T47D (cell line): ENCODE results near the gene ZNRF3.
A peak's percentile ranks its signal among the peaks of the same experiment; 100 is the strongest.
"Not testable (repeated sequence)": the region's sequence is repeated elsewhere in the genome, so short reads cannot be mapped to it uniquely, and the experiment has no call there.

Experiments used
- DNase-seq, 2 experiments: peaks; one replicate each; pipeline versions ENCODE4 v3.0.0 to v3.0.0-alpha.2; 2011 to 2012; ENCODE audit warnings: low read depth in 1 of 2, low spot score in 1 of 2
- JUND ChIP-seq: IDR thresholded peaks from 2 replicates; pipeline ENCODE4 v1.6.1; 2012; ENCODE audit warnings: low read depth
- in situ Hi-C: cut with HindIII; loops from 2 replicates; pipeline ENCODE4 v1.10.0; 2016; ENCODE audit warnings: low sequenced_read_pairs, low pct_unique_long_range_greater_than_20kb

Gene ZNRF3

DNA sequence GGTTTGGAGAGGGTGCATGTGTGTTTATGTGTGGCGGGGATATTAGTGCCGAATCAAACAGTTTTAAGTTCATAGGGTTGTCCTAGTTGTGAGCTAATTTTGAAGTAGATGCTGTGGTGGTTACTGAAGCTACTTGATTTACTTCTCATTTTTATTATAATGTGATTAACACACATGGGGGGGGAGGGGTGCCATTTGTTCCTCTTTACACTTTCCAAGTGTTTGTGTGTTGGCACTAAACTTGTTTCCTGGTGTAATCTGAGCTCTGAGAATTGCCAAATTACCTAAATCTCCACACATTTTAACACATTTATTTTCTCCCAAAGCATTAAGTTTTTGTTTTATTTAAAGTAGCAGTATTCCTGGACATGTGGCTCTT is 60.1 kb downstream of the ZNRF3 start:
- no peak for DNase-seq
- in situ Hi-C loops: no loop called here
- no peak for TF ChIP-seq JUND

DNA sequence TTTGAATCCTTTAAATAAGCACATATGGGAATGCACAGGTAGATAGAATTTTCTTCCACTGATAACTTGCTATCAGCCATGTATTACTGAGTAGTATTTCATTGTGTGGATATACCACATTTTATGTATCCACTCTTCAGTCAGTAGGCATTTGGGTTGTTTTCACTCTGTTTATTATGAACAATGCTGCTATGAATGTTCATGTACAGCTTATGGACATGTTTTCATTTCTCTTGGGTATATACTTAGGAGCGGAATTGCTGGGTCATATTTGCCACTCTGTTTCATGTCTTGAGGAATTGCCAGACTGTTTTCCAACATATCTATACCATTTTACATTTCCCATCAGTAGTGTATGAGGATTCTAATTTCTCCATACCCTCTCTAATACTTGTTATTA is 63.8 kb downstream of the ZNRF3 start:
- TF ChIP-seq JUND: no peak
- in situ Hi-C loops: no loop called here
- DNase-seq: no peak

DNA sequence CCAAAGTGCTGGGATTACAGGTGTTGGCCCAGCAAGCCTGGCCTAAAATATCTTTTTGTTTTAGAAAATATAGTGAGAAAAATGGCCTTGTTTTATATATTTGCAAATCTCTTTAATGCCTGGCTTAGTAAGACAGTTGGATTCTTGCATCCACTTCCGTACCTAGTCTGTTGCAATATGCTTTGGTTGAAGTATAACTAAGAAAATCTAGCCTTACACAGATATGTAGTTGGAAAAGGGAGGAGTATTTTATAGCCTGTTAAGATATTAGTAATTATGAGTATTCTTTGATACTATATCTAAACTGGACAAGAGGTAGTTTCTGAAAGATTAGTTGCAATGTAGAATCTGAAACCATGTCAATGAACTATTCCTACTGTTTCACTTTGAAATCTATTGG is 65.1 kb downstream of the ZNRF3 start:
- in situ Hi-C loops: no loop called here
- no peak for TF ChIP-seq JUND

DNA sequence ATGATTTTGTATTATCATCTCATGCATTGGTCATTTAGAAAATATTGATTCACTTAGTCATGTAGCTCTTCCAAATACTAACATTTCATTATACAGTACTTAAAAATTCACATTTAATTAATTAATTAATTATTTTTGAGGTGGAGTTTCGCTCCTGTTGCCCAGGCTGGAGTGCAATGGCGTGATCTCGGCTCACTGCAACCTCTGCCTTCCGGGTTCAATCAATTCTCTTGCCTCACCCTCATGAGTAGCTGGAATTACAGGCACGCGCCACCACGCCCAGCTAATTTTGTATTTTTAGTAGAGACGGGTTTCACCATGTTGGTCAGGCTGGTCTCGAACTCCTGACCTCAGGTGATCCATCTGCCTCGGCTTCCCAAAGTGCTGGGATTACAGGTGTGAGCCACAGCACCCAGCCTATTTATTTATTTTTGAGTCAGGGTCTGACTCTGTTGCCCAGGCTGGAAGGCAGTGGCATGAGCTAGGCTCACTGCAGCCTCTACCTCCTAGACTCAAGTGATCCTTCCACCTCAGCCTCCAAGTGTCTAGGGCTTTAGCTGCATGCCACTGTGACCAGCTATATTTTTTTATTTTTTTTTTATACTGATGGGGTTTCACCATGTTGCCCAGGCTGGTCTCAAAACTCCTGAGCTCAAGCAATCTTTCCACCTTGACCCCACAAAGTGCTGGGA is 65.6 kb downstream of the ZNRF3 start:
- DNase-seq, in situ Hi-C loops: not testable (repeated sequence)

More for the DNA sequence above, 65.1 kb downstream of the ZNRF3 start:
- DNase-seq: no peak

DNA sequence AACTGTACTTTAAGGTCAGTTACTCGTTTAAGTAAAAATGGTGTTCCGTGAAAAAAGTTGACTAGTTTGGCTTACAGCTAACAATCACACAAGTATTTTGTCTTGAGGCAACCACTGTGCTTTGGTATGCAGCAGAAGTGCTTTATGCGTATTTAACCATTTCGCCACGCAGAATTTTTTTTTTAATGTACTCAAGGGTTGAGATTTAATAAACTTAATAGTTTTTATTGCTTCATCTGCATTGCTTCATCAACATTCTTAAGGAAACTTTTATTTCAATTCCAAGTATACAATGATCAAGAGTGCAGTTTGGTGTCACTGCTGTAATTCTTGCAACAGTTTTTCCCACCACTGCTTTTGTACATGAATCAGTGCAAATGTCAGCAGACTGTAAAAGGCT is 66.4 kb downstream of the ZNRF3 start:
- no peak for DNase-seq
- no peak for TF ChIP-seq JUND
- in situ Hi-C loops: no loop called here

DNA sequence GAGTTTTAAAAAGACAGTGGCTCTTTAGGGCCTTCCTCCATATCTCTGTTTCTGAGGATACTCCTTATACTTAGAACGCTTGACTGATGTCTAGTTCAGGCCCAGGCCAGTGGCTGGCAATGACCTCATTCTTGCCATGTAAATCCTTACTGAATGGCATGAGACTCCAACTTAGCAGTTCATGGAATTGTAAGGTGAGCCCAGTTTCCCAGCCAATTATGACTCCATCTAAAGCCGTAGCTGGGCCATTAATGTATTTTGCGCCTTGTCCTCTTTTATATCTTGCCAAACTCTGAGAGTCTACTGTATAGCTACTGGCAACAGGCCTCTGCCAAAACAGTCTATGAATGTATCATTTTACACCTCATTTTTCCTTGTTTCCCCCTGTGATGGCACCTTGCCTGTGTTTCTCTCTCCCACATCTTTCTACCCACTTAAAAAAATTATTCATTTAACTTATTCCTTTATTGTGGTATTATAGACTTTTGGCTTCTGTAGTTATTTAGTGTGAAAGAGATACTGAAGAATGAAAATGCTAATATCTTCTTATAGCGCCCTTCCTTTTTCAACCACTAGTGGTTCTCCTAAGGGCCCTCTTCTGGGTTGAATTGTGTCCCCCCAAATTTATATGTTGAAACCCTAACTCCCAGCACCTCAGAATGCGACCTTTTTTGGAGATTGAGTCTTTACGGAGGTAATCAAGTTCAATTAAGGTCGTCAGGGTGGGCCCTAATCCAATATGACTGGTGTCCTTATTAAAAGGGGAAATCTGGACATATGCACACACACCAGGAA is 67.4 kb downstream of the ZNRF3 start:
- TF ChIP-seq JUND: no peak
- in situ Hi-C loops: no loop called here
- no peak for DNase-seq

DNA sequence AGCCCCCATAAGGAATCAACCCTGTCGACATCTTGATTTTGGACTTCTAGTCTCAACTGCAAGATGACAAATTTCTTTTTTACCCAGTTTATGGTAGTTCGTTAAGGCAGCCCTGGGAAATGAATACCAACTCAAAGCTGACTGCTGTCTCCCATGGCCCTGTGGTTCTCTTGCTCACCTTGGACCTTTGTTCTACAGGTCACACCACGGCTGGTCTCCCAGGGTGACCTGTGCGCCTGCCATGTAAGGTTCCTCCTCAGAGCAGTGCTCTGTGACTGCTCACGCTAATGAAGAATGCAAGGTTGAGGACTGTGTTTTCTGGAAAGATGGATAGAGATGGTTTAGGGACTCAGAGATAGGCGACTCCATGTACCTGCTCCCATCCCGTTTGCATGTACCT is 68.2 kb downstream of the ZNRF3 start:
- DNase-seq: no peak
- in situ Hi-C loops: no loop called here
- no peak for TF ChIP-seq JUND

DNA sequence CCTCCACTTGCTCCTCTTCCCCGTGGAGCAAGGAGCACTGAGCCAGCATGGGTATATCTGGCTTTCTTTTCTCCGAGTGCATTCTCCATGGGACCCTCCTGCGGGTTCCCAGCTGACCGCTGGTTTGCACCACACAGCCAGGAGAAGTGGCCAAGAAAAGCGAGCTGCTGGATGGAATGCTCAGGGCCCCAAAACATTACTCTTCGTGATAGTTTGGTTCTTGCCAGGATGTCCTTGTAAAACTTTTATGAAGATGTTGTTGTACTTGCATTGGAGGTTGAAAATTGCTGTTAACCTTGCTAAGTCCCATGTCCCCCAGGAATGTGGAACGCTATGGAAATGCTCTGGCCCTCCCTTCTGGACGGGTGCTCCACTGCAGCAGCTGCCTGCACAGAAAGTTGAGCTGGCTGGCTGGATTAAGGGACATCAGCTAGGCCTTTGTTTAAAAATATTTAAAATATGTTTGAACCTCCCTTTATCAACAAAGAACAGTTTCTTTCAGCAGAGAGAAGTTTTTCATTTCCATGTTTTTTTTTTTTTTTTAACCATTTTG is 68.7 kb downstream of the ZNRF3 start:
- DNase-seq: peak in 1 of 2 experiments; percentile 36
- in situ Hi-C loops: no loop called here
- no peak for TF ChIP-seq JUND

DNA sequence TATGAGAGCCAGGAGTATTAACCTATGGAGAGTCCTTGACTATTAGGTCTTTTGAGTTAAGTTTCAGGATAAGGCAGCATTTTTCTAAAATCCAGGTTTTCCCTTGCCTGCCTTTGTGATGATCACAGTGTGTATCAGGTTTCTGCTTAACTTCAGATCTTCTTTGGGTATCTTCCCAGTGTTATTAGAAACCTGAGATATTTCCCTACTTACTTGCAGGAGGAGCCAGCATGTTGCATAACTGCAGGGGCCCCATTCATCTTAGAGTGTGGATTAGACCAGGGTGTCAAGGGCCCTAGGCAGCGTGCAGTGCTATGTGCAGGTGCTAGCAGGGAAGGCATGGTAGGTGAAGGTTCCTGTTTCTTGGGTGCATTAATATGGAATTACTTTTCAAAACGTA is 69.5 kb downstream of the ZNRF3 start:
- in situ Hi-C loops: no loop called here
- TF ChIP-seq JUND: no peak
- peak in 1 of 2 experiments; percentile 26 for DNase-seq

DNA sequence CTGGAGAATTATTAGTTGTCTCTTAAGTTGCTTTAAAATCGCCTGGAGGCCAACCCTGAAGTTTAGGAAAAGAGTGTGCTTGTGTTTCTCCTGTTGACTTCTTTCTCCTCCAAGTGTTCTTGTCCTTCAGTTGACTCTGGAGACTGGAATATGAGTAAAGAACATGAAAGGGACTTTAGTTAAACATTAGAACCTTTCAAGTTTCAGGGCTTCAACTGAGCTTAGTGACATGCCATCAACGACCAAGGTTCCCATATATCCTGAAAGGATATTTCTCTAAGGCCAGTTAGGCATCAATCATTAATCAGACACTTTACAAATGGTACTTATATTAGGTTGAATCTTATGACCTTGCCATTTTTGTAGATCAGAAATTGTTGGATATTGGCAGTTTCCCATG is 70.0 kb downstream of the ZNRF3 start:
- DNase-seq: no peak
- in situ Hi-C loops: no loop called here
- no peak for TF ChIP-seq JUND

DNA sequence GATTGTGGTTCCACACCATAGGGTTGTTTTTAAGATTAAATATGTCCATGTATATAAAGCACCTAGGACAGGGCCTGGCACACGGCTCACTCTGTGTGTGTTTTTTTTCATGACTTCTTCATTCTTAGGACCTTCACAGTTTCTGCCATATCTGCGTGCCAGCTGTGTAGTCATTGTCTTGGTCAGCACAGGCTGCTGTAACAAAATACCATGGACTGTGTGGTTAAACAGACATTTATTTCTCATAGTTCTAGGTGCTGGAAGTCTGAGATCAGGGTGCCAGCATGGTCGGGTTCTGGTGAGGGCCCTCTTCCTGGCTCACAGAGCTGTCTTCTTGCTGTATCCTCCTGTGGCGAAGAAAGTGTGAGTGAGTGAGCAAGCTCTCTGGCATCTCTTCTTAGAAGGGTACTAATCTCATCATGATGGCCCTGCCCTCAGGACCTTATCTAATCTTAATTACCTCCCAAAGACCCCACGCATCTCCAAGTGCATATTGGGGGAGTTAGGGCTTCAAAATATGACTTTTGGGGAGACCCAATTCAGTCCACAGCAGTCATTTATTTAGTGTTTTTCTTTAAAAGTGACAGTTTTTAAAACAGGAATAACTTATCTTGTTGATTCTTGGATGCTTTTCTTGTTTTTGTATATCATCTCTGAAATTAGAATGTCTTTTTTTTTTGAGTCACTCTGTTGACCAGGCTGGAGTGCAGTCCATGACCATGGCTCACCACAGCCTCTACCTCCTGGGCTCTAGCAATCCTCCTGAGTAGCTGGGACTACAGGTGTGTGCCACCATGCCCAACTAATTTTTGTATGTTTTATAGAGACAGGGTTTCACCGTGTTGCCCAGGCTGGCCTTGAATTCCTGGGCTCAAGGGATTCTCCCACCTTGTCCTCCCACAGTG is 70.9 kb downstream of the ZNRF3 start:
- no peak for TF ChIP-seq JUND
- in situ Hi-C loops: no loop called here
- no peak for DNase-seq

DNA sequence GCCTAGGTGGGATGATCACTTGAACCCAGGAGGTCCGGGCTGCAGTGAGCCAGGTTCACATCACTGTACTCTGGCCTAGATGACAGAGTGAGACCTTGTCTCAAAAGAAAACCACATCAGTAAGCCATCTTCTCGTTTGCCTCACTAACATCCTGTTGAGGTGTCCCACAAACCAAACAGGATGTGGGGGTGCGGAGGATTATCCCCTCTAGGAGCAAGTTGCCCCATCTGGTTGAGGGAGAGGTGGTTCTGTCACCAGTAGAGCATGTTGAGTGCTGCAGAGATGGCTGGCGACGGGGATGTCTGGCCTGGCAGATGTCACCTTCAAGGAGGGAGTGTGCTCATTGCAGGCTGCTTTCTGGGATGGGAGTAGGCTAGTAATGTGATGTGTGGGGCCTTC is 72.4 kb downstream of the ZNRF3 start:
- no peak for DNase-seq
- no peak for TF ChIP-seq JUND
- in situ Hi-C loops: no loop called here
